Peyer's patch (tissue), 4 donors: ENCODE data around the gene MEF2C. TPM values are rescaled to one million over a fixed set of nuclear protein-coding genes. Genes with fewer than 3 reads are reported as not detected.

Source experiments
- DNase-seq, 3 donors: peaks; one replicate each; pipeline ENCODE4 v3.0.0-alpha.2; 2017 to 2019
- H3K27ac ChIP-seq, 4 donors: fragments of 200-600 bp; sonication (generic); one replicate each; pipeline ENCODE4 v1.5.1; 2016 to 2019
- H3K27me3 ChIP-seq, 2 donors: fragments of 200-600 bp; sonication (generic); one replicate each; pipeline ENCODE4 v1.5.1; 2019
- H3K36me3 ChIP-seq, 3 donors: fragments of 200-600 bp; sonication (generic); one replicate each; pipeline ENCODE4 v1.5.1; 2016 to 2019
- H3K4me1 ChIP-seq, 4 donors: fragments of 200-600 bp; sonication (generic); one replicate each; pipeline ENCODE4 v1.5.1; 2016 to 2019
- H3K4me3 ChIP-seq, 4 donors: fragments of 200-600 bp; sonication (generic); 1 replicate in 3 of 4; 2 replicates in 1 of 4; pipeline ENCODE4 v1.5.1; 2016 to 2019; ENCODE audit warnings: mild to moderate bottlenecking in 1 of 4
- H3K9me3 ChIP-seq, 4 donors: fragments of 200-600 bp; sonication (generic); one replicate each; pipeline ENCODE4 v1.5.1; 2016 to 2019; ENCODE audit warnings: mild to moderate bottlenecking in 1 of 4
- CTCF ChIP-seq, 6 experiments: fragments of 450-650 bp in 4 of 6; fragments of 200-600 bp in 2 of 6; sonication (generic) in 1 of 6; IDR thresholded peaks; one replicate each; pipeline ENCODE4 v1.5.1; 2017 to 2019; ENCODE audit warnings: antibody characterized with exemption in 6 of 6, mild to moderate bottlenecking in 3 of 6, moderate library complexity in 1 of 6
- POLR2A ChIP-seq, 2 donors: fragments of 450-650 bp; IDR thresholded peaks; one replicate each; pipeline ENCODE4 v1.5.1; 2017; ENCODE audit warnings: antibody characterized with exemption in 2 of 2, mild to moderate bottlenecking in 2 of 2, moderate library complexity in 2 of 2
- total RNA-seq, 4 donors: library from RNA; depleted of rRNA; stranded (reverse); fragments of >200 nt; gene quantifications; one replicate each; pipeline ENCODE4 v1.1.0, GENCODE V29; 2016

The MEF2C gene
- total RNA-seq, 4 donors from 2014 or later = 5.4 to 137 (median 14.4) TPM

- H3K36me3 ChIP-seq = no peaks in the 10 kb centered on the region
- TF ChIP-seq CTCF (IDR thresholded peaks at IDR 0.05) = no peak
- TF ChIP-seq POLR2A (IDR thresholded peaks at IDR 0.05) = no peak
- H3K27me3 ChIP-seq = no peaks in the 10 kb centered on the region
- DNase-seq = no peak
- H3K4me1 ChIP-seq = no peaks in the 10 kb centered on the region
- H3K4me3 ChIP-seq = peak overlapping the region; percentile 44 to 60 (median 56)
- H3K27ac ChIP-seq = peak overlapping the region; percentile 76 to 89 (median 84)
- no peaks in the 10 kb centered on the region for H3K9me3 ChIP-seq
These were observed 1.4 kb downstream of the MEF2C start for GRCh38 chr5:88881571-88881971.

- TF ChIP-seq POLR2A (IDR thresholded peaks at IDR 0.05) = no peak
- H3K36me3 ChIP-seq = no peaks in the 10 kb centered on the region
- peak overlapping the region; percentile 10 to 58 (median 38) for H3K4me3 ChIP-seq
- no peaks in the 10 kb centered on the region for H3K9me3 ChIP-seq
- peak overlapping the region in 2 of 4 donors; percentile 2 to 76 for H3K27ac ChIP-seq
- no peaks in the 10 kb centered on the region for H3K4me1 ChIP-seq
- H3K27me3 ChIP-seq = no peaks in the 10 kb centered on the region
- no peak for DNase-seq
These were observed 2.8 kb downstream of the MEF2C start for GRCh38 chr5:88880201-88880600.

- TF ChIP-seq CTCF (IDR thresholded peaks at IDR 0.05) = no peak
- TF ChIP-seq POLR2A (IDR thresholded peaks at IDR 0.05) = no peak
- Histone ChIP-seq H3K27ac (peak overlapping the region in 2 of 4 donors; percentile 2 to 76), H3K4me1 (no peaks in the 10 kb centered on the region), H3K27me3 (no peaks in the 10 kb centered on the region), H3K9me3 (no peaks in the 10 kb centered on the region), H3K4me3 (peak overlapping the region; percentile 10 to 58 (median 38)), H3K36me3 (no peaks in the 10 kb centered on the region)
- peak in 1 of 3 donors; percentile 47 for DNase-seq
These were observed 3.3 kb downstream of the MEF2C start for GRCh38 chr5:88879724-88880123.

GRCh38 chr5:88878976-88879375 lies 4.0 kb downstream of the MEF2C start:
- no peak overlapping the region for H3K27ac ChIP-seq
- no peak for DNase-seq
- H3K4me3 ChIP-seq = no peak overlapping the region
- no peaks in the 10 kb centered on the region for H3K27me3 ChIP-seq
- no peaks in the 10 kb centered on the region for H3K4me1 ChIP-seq
- H3K9me3 ChIP-seq = no peaks in the 10 kb centered on the region
- TF ChIP-seq POLR2A (IDR thresholded peaks at IDR 0.05) = no peak
- no peak for TF ChIP-seq CTCF (IDR thresholded peaks at IDR 0.05)
- no peaks in the 10 kb centered on the region for H3K36me3 ChIP-seq

- Histone ChIP-seq H3K27me3 (no peaks in the 10 kb centered on the region), H3K4me1 (no peaks in the 10 kb centered on the region), H3K27ac (peak overlapping the region in 1 of 4 donors; percentile 7), H3K9me3 (no peaks in the 10 kb centered on the region), H3K36me3 (no peaks in the 10 kb centered on the region), H3K4me3 (no peak overlapping the region)
- no peak for DNase-seq
- TF ChIP-seq POLR2A (IDR thresholded peaks at IDR 0.05) (no peak), CTCF (IDR thresholded peaks at IDR 0.05) (no peak)
These were observed 5.2 kb downstream of the MEF2C start for GRCh38 chr5:88877826-88878225.

- H3K4me1 ChIP-seq = no peaks in the 10 kb centered on the region
- no peak overlapping the region for H3K4me3 ChIP-seq
- no peaks in the 10 kb centered on the region for H3K36me3 ChIP-seq
- DNase-seq = no peak
- TF ChIP-seq CTCF (IDR thresholded peaks at IDR 0.05) (no peak), POLR2A (IDR thresholded peaks at IDR 0.05) (no peak)
- H3K27ac ChIP-seq = peak overlapping the region in 1 of 4 donors; percentile 6
- no peaks in the 10 kb centered on the region for H3K9me3 ChIP-seq
- H3K27me3 ChIP-seq = no peaks in the 10 kb centered on the region
These were observed 6.3 kb downstream of the MEF2C start for GRCh38 chr5:88876714-88877113.
